ENCODE measurements around the gene GOLGA3. TPM values are rescaled to one million over a fixed set of nuclear protein-coding genes. Genes with fewer than 3 reads are reported as not detected.

The GOLGA3 gene
- total and polyA plus RNA-seq, 2 donors (not counting 1 experiment from before 2014, with no cell fraction given): 32.7 to 66.0 TPM

- Mint-ChIP-seq H3K4me3 (no peak overlapping the region), H3K9me3 (ENCODE audit: insufficient read depth) (no peaks in the 10 kb centered on the region), H3K27me3 (no peaks in the 10 kb centered on the region), H3K27ac (no peak overlapping the region), H3K4me1 (no peaks in the 10 kb centered on the region)
- TF ChIP-seq, protein P1, sequence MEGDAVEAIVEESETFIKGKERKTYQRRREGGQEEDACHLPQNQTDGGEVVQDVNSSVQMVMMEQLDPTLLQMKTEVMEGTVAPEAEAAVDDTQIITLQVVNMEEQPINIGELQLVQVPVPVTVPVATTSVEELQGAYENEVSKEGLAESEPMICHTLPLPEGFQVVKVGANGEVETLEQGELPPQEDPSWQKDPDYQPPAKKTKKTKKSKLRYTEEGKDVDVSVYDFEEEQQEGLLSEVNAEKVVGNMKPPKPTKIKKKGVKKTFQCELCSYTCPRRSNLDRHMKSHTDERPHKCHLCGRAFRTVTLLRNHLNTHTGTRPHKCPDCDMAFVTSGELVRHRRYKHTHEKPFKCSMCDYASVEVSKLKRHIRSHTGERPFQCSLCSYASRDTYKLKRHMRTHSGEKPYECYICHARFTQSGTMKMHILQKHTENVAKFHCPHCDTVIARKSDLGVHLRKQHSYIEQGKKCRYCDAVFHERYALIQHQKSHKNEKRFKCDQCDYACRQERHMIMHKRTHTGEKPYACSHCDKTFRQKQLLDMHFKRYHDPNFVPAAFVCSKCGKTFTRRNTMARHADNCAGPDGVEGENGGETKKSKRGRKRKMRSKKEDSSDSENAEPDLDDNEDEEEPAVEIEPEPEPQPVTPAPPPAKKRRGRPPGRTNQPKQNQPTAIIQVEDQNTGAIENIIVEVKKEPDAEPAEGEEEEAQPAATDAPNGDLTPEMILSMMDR (IDR thresholded peaks at IDR 0.05): no peak
- no peak for TF ChIP-seq EZH2 (IDR thresholded peaks at IDR 0.05; ENCODE audit: borderline replicate concordance, insufficient read depth, low read depth, low read length, poor library complexity, severe bottlenecking)
- ChIA-PET CTCF (no interaction called here), POLR2A (interaction anchor here (0.7 kb wide), 1 partner anchor 20 kb away, joined by 3 read pairs; no protein-coding TSS in a partner anchor)
- H3K9me3 ChIP-seq (ENCODE audit: control extremely low read depth in 1 of 3, control insufficient read depth in 2 of 3, insufficient read depth in 1 of 3, low read length in 2 of 3): no peaks in the 10 kb centered on the region
- no peak for ATAC-seq (ENCODE audit: low read depth)
- H3K9ac ChIP-seq (ENCODE audit: low read length): no peak overlapping the region
- H3K27me3 ChIP-seq (replicated peaks in 1 of 4; ENCODE audit: control extremely low read depth in 1 of 4, control insufficient read depth in 3 of 4, insufficient read depth in 4 of 4, low read length in 3 of 4): no peaks in the 10 kb centered on the region
- H3K36me3 ChIP-seq (replicated peaks in 1 of 2; ENCODE audit: control extremely low read depth in 1 of 2, control insufficient read depth in 1 of 2, extremely low read depth in 1 of 2, insufficient read depth in 2 of 2, low read length in 1 of 2): peaks cover 1 to 84% of the 10 kb centered on the region in 2 experiments
- intact Hi-C loops (cut with micrococcal nuclease): no loop called here
- WGBS (ENCODE audit: insufficient coverage): 100% methylated on average over 9 of the region's 11 CpGs
- H4K20me1 ChIP-seq (ENCODE audit: control insufficient read depth, insufficient read depth, low read length, poor library complexity, severe bottlenecking): no peaks in the 10 kb centered on the region
- H2AFZ ChIP-seq (ENCODE audit: insufficient read depth, low read depth, low read length, poor library complexity, severe bottlenecking): no peak overlapping the region
- DNase-seq: no peak
- H3K4me1 ChIP-seq (ENCODE audit: control insufficient read depth in 2 of 2, insufficient read depth in 2 of 2, low read length in 2 of 2): no peaks in the 10 kb centered on the region
- no peak overlapping the region for H3K4me3 ChIP-seq (ENCODE audit: control extremely low read depth in 1 of 5, extremely low read depth in 1 of 5, insufficient read depth in 1 of 5, low read depth in 2 of 5, low read length in 4 of 5)
- H3K27ac ChIP-seq (ENCODE audit: low read length in 2 of 2): no peak overlapping the region
- H3K79me2 ChIP-seq (ENCODE audit: control insufficient read depth, insufficient read depth, low read length): peaks cover 3% of the 10 kb centered on the region
- H3K4me2 ChIP-seq (replicated peaks; ENCODE audit: low read depth, low read length, poor library complexity, severe bottlenecking): no peak overlapping the region
Measured at GRCh38 chr12:132730353-132730752, 98.3 kb downstream of the GOLGA3 start.

- H3K9me3 Mint-ChIP-seq (ENCODE audit: insufficient read depth): no peaks in the 10 kb centered on the region
- no peak overlapping the region for H3K4me3 Mint-ChIP-seq
- ChIA-PET POLR2A (interaction anchor here (0.7 kb wide), 1 partner anchor 20 kb away, joined by 3 read pairs; no protein-coding TSS in a partner anchor), CTCF (no interaction called here)
- intact Hi-C loops (cut with micrococcal nuclease): no loop called here
- Histone ChIP-seq H3K9ac (ENCODE audit: low read length) (no peak overlapping the region), H4K20me1 (ENCODE audit: control insufficient read depth, insufficient read depth, low read length, poor library complexity, severe bottlenecking) (no peaks in the 10 kb centered on the region), H3K27ac (ENCODE audit: low read length in 2 of 2) (no peak overlapping the region), H3K4me2 (replicated peaks; ENCODE audit: low read depth, low read length, poor library complexity, severe bottlenecking) (no peak overlapping the region), H3K36me3 (replicated peaks in 1 of 2; ENCODE audit: control extremely low read depth in 1 of 2, control insufficient read depth in 1 of 2, extremely low read depth in 1 of 2, insufficient read depth in 2 of 2, low read length in 1 of 2) (peaks cover 1 to 84% of the 10 kb centered on the region in 2 experiments), H3K79me2 (ENCODE audit: control insufficient read depth, insufficient read depth, low read length) (peaks cover 3% of the 10 kb centered on the region), H3K27me3 (replicated peaks in 1 of 4; ENCODE audit: control extremely low read depth in 1 of 4, control insufficient read depth in 3 of 4, insufficient read depth in 4 of 4, low read length in 3 of 4) (no peaks in the 10 kb centered on the region), H3K9me3 (ENCODE audit: control extremely low read depth in 1 of 3, control insufficient read depth in 2 of 3, insufficient read depth in 1 of 3, low read length in 2 of 3) (no peaks in the 10 kb centered on the region), H2AFZ (ENCODE audit: insufficient read depth, low read depth, low read length, poor library complexity, severe bottlenecking) (no peak overlapping the region), H3K4me3 (ENCODE audit: control extremely low read depth in 1 of 5, extremely low read depth in 1 of 5, insufficient read depth in 1 of 5, low read depth in 2 of 5, low read length in 4 of 5) (no peak overlapping the region), H3K4me1 (ENCODE audit: control insufficient read depth in 2 of 2, insufficient read depth in 2 of 2, low read length in 2 of 2) (no peaks in the 10 kb centered on the region)
- no peak overlapping the region for H3K27ac Mint-ChIP-seq
- no peaks in the 10 kb centered on the region for H3K27me3 Mint-ChIP-seq
- DNase-seq: no peak
- 97% methylated on average over 23 of the region's 24 CpGs for WGBS (ENCODE audit: insufficient coverage)
- H3K4me1 Mint-ChIP-seq: no peaks in the 10 kb centered on the region
- ATAC-seq (ENCODE audit: low read depth): no peak
- no peak for TF ChIP-seq EZH2 (IDR thresholded peaks at IDR 0.05; ENCODE audit: borderline replicate concordance, insufficient read depth, low read depth, low read length, poor library complexity, severe bottlenecking)
- TF ChIP-seq, protein P1 (IDR thresholded peaks at IDR 0.05): no peak
Measured at GRCh38 chr12:132729541-132730320, 98.9 kb downstream of the GOLGA3 start.

Measured in B cell (primary cell).